ENCODE measurements around the gene AOC3.

- no peak for TF ChIP-seq POLR2AphosphoS5 (IDR thresholded peaks at IDR 0.05; ENCODE audit: insufficient read depth, low read depth, low read length)
- no peak for TF ChIP-seq JUN (IDR thresholded peaks at IDR 0.05; ENCODE audit: borderline replicate concordance, insufficient read depth, insufficient read length, low read depth)
- TF ChIP-seq CTCF (IDR thresholded peaks at IDR 0.05; ENCODE audit: extremely low read depth in 1 of 2, insufficient read depth in 1 of 2, low read depth in 1 of 2, low read length in 2 of 2), result no peak
Observed at GRCh38 chr17:42855048-42855596, 4.1 kb downstream of the AOC3 start.

All from endothelial cell of umbilical vein (primary cell).